Neural cell (in vitro differentiated cells): Measurements from ENCODE around the gene SLC25A11. TPM values are rescaled to one million over a fixed set of nuclear protein-coding genes. Genes with fewer than 3 reads are reported as not detected.

Source experiments
- H2AFZ ChIP-seq: fragments of 200-600, 300-800 bp; sonication (generic), shearing (Covaris generic); 2 replicates; pipeline ENCODE4 v1.6.0; 2014; ENCODE audit warnings: low read depth, mild to moderate bottlenecking, antibody characterized with exemption, low read length, moderate library complexity
- H3F3A ChIP-seq: fragments of 200-600 bp; shearing (Covaris generic); 2 replicates; pipeline ENCODE4 v1.6.1; 2016; ENCODE audit warnings: mild to moderate bottlenecking, moderate library complexity, mixed read lengths, antibody characterized with exemption, low read length; ENCODE audit not compliant: insufficient read depth, poor library complexity, severe bottlenecking
- H3K27ac ChIP-seq: fragments of 200-600, 300-800 bp; sonication (generic), shearing (Covaris generic); 2 replicates; pipeline ENCODE4 v1.5.1; 2014; ENCODE audit warnings: mild to moderate bottlenecking, low read length, moderate library complexity
- H3K27me3 ChIP-seq: fragments of 300-800, 200-600 bp; sonication (generic), shearing (Covaris generic); 2 replicates; pipeline ENCODE4 v1.6.0; 2014; ENCODE audit warnings: mild to moderate bottlenecking, low read depth, low read length, moderate library complexity; ENCODE audit not compliant: insufficient read depth
- H3K36me3 ChIP-seq: fragments of 300-800, 200-600 bp; sonication (generic), shearing (Covaris generic); 2 replicates; pipeline ENCODE4 v1.5.1; 2014; ENCODE audit warnings: mild to moderate bottlenecking, antibody characterized with exemption, low read length, moderate library complexity; ENCODE audit not compliant: insufficient read depth
- H3K4me2 ChIP-seq: fragments of 300-800, 200-600 bp; sonication (generic), shearing (Covaris generic); 2 replicates; pipeline ENCODE4 v1.6.0; 2014; ENCODE audit warnings: mild to moderate bottlenecking, low read length
- H3K4me3 ChIP-seq: fragments of 300-800, 200-600 bp; sonication (generic), shearing (Covaris generic); 2 replicates; pipeline ENCODE4 v1.5.1; 2014; ENCODE audit warnings: mild to moderate bottlenecking, low read length, moderate library complexity
- H3K79me2 ChIP-seq: fragments of 200-600 bp; shearing (Covaris generic); replicated peaks from 2 replicates; pipeline ENCODE4 v1.6.0; 2014; ENCODE audit warnings: mild to moderate bottlenecking, low read length, moderate library complexity; ENCODE audit not compliant: insufficient read depth
- H3K9ac ChIP-seq: fragments of 300-800, 200-600 bp; sonication (generic), shearing (Covaris generic); 2 replicates; pipeline ENCODE4 v1.6.1; 2016; ENCODE audit warnings: mild to moderate bottlenecking, low read length, mixed read lengths
- H3K9me2 ChIP-seq: fragments of 200-600 bp; shearing (Covaris generic); 2 replicates; pipeline ENCODE4 v1.6.1; 2016; ENCODE audit warnings: mild to moderate bottlenecking, low read length, mixed read lengths; ENCODE audit not compliant: insufficient read depth
- H3K9me3 ChIP-seq: fragments of 200-600, 300-800 bp; sonication (generic), shearing (Covaris generic); 2 replicates; pipeline ENCODE4 v1.6.1; 2016; ENCODE audit warnings: mild to moderate bottlenecking, mixed run types, low read length, moderate library complexity, mixed read lengths
- H4K20me1 ChIP-seq: fragments of 200-600 bp; shearing (Covaris generic); 2 replicates; pipeline ENCODE4 v1.6.1; 2016; ENCODE audit warnings: mild to moderate bottlenecking, mixed run types; ENCODE audit not compliant: insufficient read depth
- EP300 ChIP-seq: fragments of 450-650 bp; conservative IDR thresholded peaks from 2 replicates; pipeline ENCODE4 v1.6.1; 2014; ENCODE audit warnings: antibody characterized with exemption, mild to moderate bottlenecking, moderate library complexity; ENCODE audit not compliant: poor library complexity, severe bottlenecking
- EZH2 ChIP-seq: fragments of 200-600, 300-800 bp; shearing (Covaris generic), sonication (generic); IDR thresholded peaks from 2 replicates; pipeline ENCODE4 v1.6.1; 2014; ENCODE audit warnings: antibody characterized with exemption, low read length, borderline replicate concordance, mild to moderate bottlenecking; ENCODE audit not compliant: insufficient read depth, poor library complexity, severe bottlenecking
- MXI1 ChIP-seq: fragments of 450-650 bp; conservative IDR thresholded peaks from 2 replicates; pipeline ENCODE4 v1.6.1; 2014; ENCODE audit warnings: antibody characterized with exemption, mild to moderate bottlenecking; ENCODE audit not compliant: poor library complexity, severe bottlenecking
- POLR2AphosphoS5 ChIP-seq: IDR thresholded peaks from 2 replicates; pipeline ENCODE4 v1.6.1; 2012
- RAD21 ChIP-seq: fragments of 450-650 bp; conservative IDR thresholded peaks from 2 replicates; pipeline ENCODE4 v1.6.1; 2014; ENCODE audit warnings: antibody characterized with exemption, mild to moderate bottlenecking, moderate library complexity
- SMC3 ChIP-seq: fragments of 450-650 bp; conservative IDR thresholded peaks from 2 replicates; pipeline ENCODE4 v1.6.1; 2014; ENCODE audit warnings: antibody characterized with exemption, mild to moderate bottlenecking, moderate library complexity; ENCODE audit not compliant: poor library complexity
- TAF1 ChIP-seq: IDR thresholded peaks from 2 replicates; pipeline ENCODE4 v1.6.1; 2012; ENCODE audit warnings: low read depth
- polyA plus RNA-seq: library from polyadenylated mRNA; depleted of rRNA; stranded (reverse); fragments of >200 nt; gene quantifications from 2 replicates; pipeline ENCODE4 v1.2.3, GENCODE V29; 2014
- TF ChIP-seq, protein P1 (sequence below): fragments of 450-650 bp; IDR thresholded peaks from 2 replicates; pipeline ENCODE4 v1.5.1; 2014; ENCODE audit warnings: antibody characterized with exemption, mild to moderate bottlenecking, moderate library complexity; ENCODE audit not compliant: poor library complexity, severe bottlenecking
- TF ChIP-seq, protein P2 (sequence below): IDR thresholded peaks from 2 replicates; pipeline ENCODE4 v1.6.1; 2012; ENCODE audit warnings: borderline replicate concordance

The SLC25A11 gene
- polyA plus RNA-seq, 1 donor from 2014 or later = 172 TPM

GRCh38 chr17:4897785-4898184, 42.1 kb downstream of the SLC25A11 start:
- H3K79me2 ChIP-seq = no peaks in the 10 kb centered on the region
- no peak overlapping the region for H2AFZ ChIP-seq
- no peaks in the 10 kb centered on the region for H3K27me3 ChIP-seq
- no peak overlapping the region for H3K4me2 ChIP-seq
- H3K4me3 ChIP-seq = no peak overlapping the region
- H3K9me2 ChIP-seq = no peaks in the 10 kb centered on the region
- no peaks in the 10 kb centered on the region for H3K36me3 ChIP-seq
- TF ChIP-seq RAD21 = no peak
- no peak for TF ChIP-seq EZH2
- TF ChIP-seq, protein P1, sequence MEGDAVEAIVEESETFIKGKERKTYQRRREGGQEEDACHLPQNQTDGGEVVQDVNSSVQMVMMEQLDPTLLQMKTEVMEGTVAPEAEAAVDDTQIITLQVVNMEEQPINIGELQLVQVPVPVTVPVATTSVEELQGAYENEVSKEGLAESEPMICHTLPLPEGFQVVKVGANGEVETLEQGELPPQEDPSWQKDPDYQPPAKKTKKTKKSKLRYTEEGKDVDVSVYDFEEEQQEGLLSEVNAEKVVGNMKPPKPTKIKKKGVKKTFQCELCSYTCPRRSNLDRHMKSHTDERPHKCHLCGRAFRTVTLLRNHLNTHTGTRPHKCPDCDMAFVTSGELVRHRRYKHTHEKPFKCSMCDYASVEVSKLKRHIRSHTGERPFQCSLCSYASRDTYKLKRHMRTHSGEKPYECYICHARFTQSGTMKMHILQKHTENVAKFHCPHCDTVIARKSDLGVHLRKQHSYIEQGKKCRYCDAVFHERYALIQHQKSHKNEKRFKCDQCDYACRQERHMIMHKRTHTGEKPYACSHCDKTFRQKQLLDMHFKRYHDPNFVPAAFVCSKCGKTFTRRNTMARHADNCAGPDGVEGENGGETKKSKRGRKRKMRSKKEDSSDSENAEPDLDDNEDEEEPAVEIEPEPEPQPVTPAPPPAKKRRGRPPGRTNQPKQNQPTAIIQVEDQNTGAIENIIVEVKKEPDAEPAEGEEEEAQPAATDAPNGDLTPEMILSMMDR = no peak
- no peaks in the 10 kb centered on the region for H4K20me1 ChIP-seq
- H3K9ac ChIP-seq = no peak overlapping the region
- no peak overlapping the region for H3K27ac ChIP-seq
- no peaks in the 10 kb centered on the region for H3F3A ChIP-seq
- no peaks in the 10 kb centered on the region for H3K9me3 ChIP-seq

DNA sequence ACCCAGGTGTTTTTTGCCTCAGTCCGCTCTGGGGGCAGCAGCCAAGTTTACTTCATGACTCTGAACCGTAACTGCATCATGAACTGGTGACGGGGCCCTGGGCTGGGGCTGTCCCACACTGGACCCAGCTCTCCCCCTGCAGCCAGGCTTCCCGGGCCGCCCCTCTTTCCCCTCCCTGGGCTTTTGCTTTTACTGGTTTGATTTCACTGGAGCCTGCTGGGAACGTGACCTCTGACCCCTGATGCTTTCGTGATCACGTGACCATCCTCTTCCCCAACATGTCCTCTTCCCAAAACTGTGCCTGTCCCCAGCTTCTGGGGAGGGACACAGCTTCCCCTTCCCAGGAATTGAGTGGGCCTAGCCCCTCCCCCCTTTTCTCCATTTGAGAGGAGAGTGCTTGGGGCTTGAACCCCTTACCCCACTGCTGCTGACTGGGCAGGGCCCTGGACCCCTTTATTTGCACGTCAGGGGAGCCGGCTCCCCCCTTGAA, 42.6 kb downstream of the SLC25A11 start:
- Histone ChIP-seq H3F3A (no peaks in the 10 kb centered on the region), H3K27ac (no peak overlapping the region), H3K9ac (no peak overlapping the region), H3K4me3 (no peak overlapping the region), H3K4me2 (no peak overlapping the region), H2AFZ (no peak overlapping the region), H4K20me1 (no peaks in the 10 kb centered on the region), H3K9me3 (no peaks in the 10 kb centered on the region), H3K9me2 (no peaks in the 10 kb centered on the region), H3K27me3 (no peaks in the 10 kb centered on the region), H3K36me3 (no peaks in the 10 kb centered on the region), H3K79me2 (no peaks in the 10 kb centered on the region)
- TF ChIP-seq RAD21 (no peak), MXI1 (no peak), TAF1 (no peak), EP300 (no peak), POLR2AphosphoS5 (no peak), SMC3 (no peak)
- TF ChIP-seq, protein P2, sequence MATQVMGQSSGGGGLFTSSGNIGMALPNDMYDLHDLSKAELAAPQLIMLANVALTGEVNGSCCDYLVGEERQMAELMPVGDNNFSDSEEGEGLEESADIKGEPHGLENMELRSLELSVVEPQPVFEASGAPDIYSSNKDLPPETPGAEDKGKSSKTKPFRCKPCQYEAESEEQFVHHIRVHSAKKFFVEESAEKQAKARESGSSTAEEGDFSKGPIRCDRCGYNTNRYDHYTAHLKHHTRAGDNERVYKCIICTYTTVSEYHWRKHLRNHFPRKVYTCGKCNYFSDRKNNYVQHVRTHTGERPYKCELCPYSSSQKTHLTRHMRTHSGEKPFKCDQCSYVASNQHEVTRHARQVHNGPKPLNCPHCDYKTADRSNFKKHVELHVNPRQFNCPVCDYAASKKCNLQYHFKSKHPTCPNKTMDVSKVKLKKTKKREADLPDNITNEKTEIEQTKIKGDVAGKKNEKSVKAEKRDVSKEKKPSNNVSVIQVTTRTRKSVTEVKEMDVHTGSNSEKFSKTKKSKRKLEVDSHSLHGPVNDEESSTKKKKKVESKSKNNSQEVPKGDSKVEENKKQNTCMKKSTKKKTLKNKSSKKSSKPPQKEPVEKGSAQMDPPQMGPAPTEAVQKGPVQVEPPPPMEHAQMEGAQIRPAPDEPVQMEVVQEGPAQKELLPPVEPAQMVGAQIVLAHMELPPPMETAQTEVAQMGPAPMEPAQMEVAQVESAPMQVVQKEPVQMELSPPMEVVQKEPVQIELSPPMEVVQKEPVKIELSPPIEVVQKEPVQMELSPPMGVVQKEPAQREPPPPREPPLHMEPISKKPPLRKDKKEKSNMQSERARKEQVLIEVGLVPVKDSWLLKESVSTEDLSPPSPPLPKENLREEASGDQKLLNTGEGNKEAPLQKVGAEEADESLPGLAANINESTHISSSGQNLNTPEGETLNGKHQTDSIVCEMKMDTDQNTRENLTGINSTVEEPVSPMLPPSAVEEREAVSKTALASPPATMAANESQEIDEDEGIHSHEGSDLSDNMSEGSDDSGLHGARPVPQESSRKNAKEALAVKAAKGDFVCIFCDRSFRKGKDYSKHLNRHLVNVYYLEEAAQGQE = no peak
- TF ChIP-seq, protein P1 = no peak
